H7 (cell line): ENCODE data around the gene CTDNEP1. TPM values are rescaled to one million over a fixed set of nuclear protein-coding genes. Genes with fewer than 3 reads are reported as not detected.
"Not testable (repeated sequence)": the region's sequence is repeated elsewhere in the genome, so short reads cannot be mapped to it uniquely, and the experiment has no call there.

Experiments
- DNase-seq: peaks from one replicate; pipeline ENCODE4 v3.0.0; 2012
- H3K27me3 ChIP-seq: 2 replicates; pipeline ENCODE4 v1.6.0; 2011; ENCODE audit warnings: mild to moderate bottlenecking, low read length; ENCODE audit not compliant: control insufficient read depth, insufficient read depth
- H3K36me3 ChIP-seq: replicated peaks from 2 replicates; pipeline ENCODE4 v1.5.1; 2011; ENCODE audit warnings: low read length; ENCODE audit not compliant: control insufficient read depth, insufficient read depth
- H3K4me3 ChIP-seq: 2 replicates; pipeline ENCODE4 v1.5.1; 2011; ENCODE audit warnings: low read depth, mild to moderate bottlenecking, control low read depth, low read length, moderate library complexity; ENCODE audit not compliant: insufficient read depth
- total RNA-seq: library from RNA; depleted of rRNA; stranded (reverse); fragments of >200 nt; shearing (Covaris generic); gene quantifications from 2 replicates; pipeline ENCODE4 v1.2.3, GENCODE V29; 2014

CTDNEP1 gene
- total RNA-seq, 1 experiment from 2014 or later, result 59.9 TPM

- not testable (repeated sequence) for DNase-seq, H3K4me3 ChIP-seq, H3K27me3 ChIP-seq
- peaks cover 12% of the 10 kb centered on the region for H3K36me3 ChIP-seq
Observed at GRCh38 chr17:7243838-7244237, 7.7 kb downstream of the CTDNEP1 start.

DNA sequence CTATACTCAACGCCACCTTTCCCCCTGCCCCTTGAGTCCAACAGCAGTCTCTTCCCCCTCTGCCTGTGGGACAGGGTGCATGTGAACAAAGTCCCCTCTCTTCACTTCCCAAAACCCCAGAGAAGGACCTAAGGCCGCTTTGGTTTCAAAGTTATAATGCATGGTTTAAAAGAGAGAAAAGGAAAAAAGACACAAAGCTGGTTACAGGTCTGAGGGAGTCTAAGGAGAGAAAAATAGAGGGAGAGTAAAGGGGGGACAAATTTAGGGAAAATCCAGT, 8.1 kb downstream of the CTDNEP1 start:
- H3K4me3 ChIP-seq, result peak overlapping the region; percentile 69
- H3K36me3 ChIP-seq, result peaks cover 12% of the 10 kb centered on the region
- DNase-seq, result no peak
- no peaks in the 10 kb centered on the region for H3K27me3 ChIP-seq

GRCh38 chr17:7242717-7243452, 8.6 kb downstream of the CTDNEP1 start:
- Histone ChIP-seq H3K4me3 (peak overlapping the region; percentile 69), H3K27me3 (no peaks in the 10 kb centered on the region), H3K36me3 (peaks cover 12% of the 10 kb centered on the region)
- peak; percentile 99 for DNase-seq

DNA sequence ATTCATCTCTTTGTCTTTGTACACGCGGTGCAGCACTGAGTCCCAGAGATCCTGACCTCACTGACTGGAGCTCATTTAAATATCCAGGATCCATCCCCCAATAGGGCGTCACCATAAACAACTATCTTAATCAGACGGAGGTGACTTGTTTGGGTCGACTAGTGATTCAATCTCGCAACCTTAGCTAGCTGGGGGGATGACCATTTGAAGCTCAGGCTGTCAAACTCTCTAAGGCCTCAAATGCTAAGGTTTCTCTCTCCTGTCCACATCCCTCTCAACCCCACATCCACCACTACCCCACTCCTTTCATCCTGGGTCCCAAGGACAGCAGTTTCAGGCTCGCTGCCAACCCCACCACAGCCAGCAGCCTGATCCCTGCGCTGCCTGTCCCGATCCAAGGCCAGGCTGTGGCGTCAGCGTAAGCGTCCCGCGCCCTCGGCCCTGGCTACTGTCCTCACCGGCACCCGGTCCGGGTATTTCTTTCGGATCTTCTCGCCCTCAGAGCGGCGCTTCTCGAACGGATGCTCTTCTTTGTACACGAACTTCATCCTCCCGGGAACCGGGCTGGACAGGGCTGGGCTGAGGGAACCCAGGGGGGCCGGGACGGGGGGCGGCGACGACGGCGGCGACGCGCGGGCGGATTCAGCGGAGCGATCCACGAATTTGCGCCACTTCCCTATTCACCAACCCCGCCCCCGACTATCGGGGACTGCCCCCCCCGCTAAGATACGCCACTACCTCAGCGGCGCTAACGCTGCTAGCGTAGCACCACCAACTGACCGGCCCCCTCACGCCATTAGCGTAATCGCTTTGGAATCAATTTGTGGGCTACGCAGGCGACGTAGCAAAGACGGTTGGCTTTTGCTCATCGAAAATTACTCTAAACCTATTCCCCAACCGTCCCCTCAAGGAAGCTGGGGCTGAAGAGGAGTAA, 9.5 kb downstream of the CTDNEP1 start, which contains the start of gene GABARAP:
GABARAP (minus strand) TSS at position 667 of the 934 bp plus-strand sequence; CDS start at position 548, 119 bp downstream.
- Histone ChIP-seq H3K4me3 (peak within 1 kb of the TSS; percentile 69), H3K36me3 (peaks cover 12% of the 10 kb centered on the region)
- peak; percentile 93 for DNase-seq

GRCh38 chr17:7241090-7241733, 10.3 kb downstream of the CTDNEP1 start:
- H3K36me3 ChIP-seq, result peaks cover 19% of the 10 kb centered on the region
- no peaks in the 10 kb centered on the region for H3K27me3 ChIP-seq
- H3K4me3 ChIP-seq, result peak overlapping the region; percentile 69
- DNase-seq, result no peak

More for the DNA sequence above, 9.5 kb downstream of the CTDNEP1 start, which contains the start of gene GABARAP:
- H3K27me3 ChIP-seq, result no peaks in the 10 kb centered on the region

DNA sequence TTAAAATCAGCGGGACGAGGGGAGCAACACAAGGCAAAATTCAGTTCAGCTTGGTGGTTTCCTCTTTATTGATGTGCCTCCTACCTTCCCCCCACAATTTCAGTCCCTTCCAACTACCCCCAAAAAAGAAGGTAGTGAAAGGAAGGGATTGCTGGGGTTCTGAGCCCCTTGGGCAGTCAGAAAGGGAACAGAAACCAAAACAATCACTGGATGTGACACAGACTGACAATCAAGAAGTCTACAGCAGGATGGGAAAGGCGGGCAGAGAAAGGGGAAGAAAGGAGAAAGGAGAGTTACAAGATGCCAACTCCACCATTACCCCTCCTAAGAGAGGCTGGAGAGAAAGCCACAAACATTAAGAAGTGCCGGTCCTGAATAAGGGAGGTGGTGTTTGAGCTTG, 11.2 kb downstream of the CTDNEP1 start:
- Histone ChIP-seq H3K27me3 (no peaks in the 10 kb centered on the region), H3K4me3 (no peak overlapping the region), H3K36me3 (peaks cover 20% of the 10 kb centered on the region)
- no peak for DNase-seq

DNA sequence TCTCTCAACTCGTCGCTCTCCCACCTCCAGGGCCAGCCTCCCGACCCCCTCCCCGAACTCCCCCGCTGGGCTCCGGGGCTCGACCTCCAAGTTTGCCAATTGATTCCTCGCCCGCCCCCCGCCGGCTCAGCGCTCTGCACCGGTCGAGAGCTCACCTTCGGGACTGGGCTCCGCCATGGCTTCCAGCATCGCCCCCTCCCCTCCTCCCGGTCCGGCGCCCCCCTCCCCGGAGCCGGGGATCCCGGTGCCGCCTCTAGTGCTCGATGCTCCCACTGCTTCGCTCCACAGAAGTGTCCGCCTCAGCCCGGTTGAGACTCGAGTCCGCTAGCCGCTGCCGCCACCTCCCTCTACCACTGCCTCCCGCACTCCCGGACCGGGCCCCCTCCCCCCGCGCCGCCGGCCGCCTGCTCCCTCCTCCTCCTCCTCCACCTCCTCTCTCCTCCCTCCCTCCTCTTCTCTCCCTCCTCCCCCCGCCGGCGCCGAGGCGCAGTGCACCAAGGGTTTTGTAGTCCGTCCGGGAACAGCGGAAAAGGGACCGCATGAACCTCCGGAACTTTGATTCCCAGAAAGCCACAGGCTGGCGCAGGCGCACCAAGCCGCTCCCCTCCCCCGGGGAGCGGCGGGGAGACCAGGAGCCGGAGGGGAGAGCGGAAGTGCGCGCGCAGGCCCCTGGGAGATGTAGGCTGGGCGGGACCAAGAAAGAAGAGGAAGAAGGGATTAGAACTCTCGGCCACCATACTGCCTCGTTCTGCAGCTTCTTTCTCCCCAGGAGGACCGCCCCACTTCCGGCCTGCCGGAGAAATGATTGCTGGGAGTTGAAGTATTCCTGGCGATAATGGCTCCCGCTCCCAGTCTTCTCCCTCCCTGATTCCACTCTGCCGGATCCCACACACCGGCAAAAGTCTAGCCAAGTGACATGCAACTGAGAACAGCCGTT, 12.2 kb downstream of the CTDNEP1 start, which contains the start of gene PHF23:
PHF23 (minus strand) TSS at position 367 of the 937 bp plus-strand sequence; CDS start at position 189, 178 bp downstream.
- DNase-seq, result peak; percentile 99
- Histone ChIP-seq H3K36me3 (peaks cover 22% of the 10 kb centered on the region), H3K27me3 (no peaks in the 10 kb centered on the region), H3K4me3 (peak within 1 kb of the TSS; percentile 94)

DNA sequence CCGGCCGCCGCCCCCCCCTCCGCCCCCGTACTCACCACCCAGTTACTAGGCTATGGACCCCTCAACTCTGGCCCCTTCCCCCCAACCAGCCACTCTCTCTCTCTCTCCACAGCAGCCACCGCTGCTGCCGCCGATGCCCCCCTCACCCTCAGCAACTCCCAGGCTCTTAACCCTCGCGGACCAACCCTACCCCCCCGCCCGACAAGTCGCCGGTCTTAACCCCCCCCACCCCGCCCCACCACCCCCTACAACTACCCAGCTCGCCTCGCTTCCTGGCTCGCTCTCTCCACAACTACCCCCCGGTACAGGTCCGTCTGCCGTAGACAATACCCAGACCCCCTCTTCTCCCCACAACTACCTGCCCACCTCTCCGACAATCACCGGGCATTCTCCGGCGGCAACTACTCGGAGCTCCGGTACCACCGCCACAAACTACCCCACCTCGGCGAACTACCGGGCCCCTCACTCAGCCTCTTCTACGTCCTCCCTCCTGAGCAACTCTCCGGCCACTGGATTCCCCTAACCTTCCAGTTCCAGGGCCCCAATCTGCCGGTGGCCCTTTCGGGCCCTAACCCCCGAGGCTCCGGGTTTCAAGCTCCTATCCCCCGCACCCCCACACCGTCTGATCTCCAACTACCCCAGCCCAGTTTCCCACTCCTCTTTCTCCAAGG, 13.0 kb downstream of the CTDNEP1 start:
- H3K27me3 ChIP-seq, result no peaks in the 10 kb centered on the region
- peaks cover 19% of the 10 kb centered on the region for H3K36me3 ChIP-seq
- H3K4me3 ChIP-seq, result peak overlapping the region; percentile 94
- peak; percentile 91 for DNase-seq

DNA sequence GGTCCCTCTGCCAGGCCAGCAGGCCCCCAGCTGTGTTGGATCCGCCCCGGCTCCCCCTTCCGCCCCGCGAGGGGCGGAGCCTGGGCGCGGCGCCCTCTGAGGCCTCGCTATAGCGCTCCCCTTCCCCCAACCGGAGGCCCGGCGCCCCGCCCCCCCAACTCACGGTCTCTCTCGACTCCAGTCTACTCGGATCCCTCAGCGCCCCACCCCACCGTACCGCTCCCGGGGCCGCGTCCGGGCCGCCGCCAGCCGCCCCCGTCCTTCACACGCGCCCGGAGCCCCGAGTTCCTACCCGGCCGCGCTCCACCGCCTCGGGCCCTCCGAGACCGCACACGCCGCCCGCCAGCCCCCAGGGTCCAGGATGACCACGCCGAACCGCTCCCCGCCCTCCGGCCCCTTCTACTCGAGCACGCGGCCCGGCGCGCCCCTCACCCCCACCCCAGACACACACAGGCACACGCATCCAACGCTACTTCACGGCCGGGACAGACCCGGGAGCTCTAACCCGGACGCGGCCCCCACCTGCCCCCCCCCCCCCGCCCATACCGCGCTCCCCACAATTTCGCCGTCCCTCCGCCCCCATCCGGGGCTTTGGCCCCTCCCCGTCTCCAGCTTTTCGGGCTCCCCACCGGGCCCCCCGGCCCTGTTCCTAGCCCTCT, 13.6 kb downstream of the CTDNEP1 start:
- no peaks in the 10 kb centered on the region for H3K27me3 ChIP-seq
- H3K36me3 ChIP-seq, result peaks cover 19% of the 10 kb centered on the region
- peak overlapping the region; percentile 94 for H3K4me3 ChIP-seq
- peak; percentile 98 for DNase-seq

- peak overlapping the region; percentile 94 for H3K4me3 ChIP-seq
- H3K27me3 ChIP-seq, result no peaks in the 10 kb centered on the region
- DNase-seq, result no peak
- H3K36me3 ChIP-seq, result peaks cover 19% of the 10 kb centered on the region
Observed at GRCh38 chr17:7237266-7237760, 14.2 kb downstream of the CTDNEP1 start.

DNA sequence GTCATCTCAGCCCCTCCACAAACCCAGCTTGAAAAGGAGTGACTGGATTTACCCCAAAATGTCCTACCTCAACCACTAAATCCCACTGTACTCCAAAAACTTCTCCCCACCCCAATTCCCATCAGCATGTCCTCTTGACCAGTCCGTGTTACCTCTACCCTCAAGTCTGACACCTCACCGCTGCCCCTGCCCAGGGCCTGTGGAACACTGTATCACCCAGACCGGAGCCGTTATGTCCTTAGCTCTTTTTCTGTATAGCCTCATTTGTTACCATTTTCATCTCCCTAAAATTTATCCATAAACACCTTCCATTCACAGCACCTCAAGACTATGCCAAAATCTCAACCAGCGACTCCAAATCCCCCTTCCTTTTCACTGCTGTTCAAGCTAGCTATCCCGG, 14.7 kb downstream of the CTDNEP1 start:
- Histone ChIP-seq H3K4me3 (no peak overlapping the region), H3K36me3 (peaks cover 19% of the 10 kb centered on the region), H3K27me3 (no peaks in the 10 kb centered on the region)
- DNase-seq, result no peak

DNA sequence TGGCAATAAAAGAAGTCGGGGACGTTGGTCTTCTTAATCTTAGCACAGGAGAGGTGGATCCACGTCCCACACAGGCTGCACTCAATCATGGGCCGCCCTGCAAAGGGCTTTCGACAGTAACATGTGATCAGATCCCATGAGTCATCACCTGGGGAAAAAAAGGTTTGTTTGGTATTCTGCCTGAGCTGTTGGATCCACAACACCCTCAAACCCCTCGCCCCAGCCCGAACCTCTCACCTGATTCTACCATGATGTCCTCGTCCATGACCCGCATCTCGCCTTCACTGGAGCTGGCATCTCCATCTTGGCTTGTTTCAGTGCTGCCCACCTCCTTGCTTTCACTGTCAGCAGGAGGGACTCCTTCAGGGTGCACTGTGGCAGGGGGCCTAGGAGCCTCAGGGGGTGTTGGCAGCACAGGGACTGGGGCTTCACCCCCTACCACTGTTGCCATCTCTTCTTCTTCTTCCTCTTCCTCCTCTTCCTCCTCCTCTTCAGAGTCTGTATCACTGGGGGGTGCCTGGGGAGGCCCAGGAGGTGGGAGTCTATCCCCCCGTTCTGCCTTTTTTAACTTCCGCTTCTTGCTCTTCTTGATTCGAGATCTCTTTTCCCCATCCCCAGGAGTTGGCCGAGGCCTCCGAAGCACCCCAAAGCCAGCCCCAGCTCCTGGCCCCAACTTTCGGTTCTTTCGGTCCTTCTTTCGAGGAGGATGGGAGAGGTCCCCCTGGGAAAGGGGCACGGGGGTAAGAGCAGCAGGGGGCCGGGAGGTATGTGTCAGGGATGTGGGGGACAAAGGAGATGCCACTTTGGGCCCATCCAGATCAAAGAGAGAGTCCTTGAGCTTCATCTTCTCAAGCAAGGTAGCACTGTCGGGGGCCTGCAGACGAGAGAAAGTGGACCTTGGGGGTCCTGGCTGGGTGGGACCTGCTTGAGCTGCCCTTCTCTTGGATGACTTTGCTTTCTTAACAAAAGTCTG, 15.6 kb downstream of the CTDNEP1 start:
- H3K4me3 ChIP-seq, result no peak overlapping the region
- DNase-seq, result no peak
- H3K36me3 ChIP-seq, result peaks cover 19% of the 10 kb centered on the region
- no peaks in the 10 kb centered on the region for H3K27me3 ChIP-seq
